ENCODE results near the gene RAMAC.

- TF ChIP-seq CTCF (IDR thresholded peaks at IDR 0.05; ENCODE audit: poor library complexity, severe bottlenecking) (no peak), RAD21 (conservative IDR thresholded peaks at IDR 0.05) (no peak), POLR2AphosphoS5 (IDR thresholded peaks at IDR 0.05) (no peak), REST (IDR thresholded peaks at IDR 0.05; ENCODE audit: borderline replicate concordance) (no peak), MXI1 (conservative IDR thresholded peaks at IDR 0.05; ENCODE audit: poor library complexity, severe bottlenecking) (no peak), EZH2 (IDR thresholded peaks at IDR 0.05; ENCODE audit: borderline replicate concordance, insufficient read depth, low read length, poor library complexity, severe bottlenecking) (no peak), TAF1 (IDR thresholded peaks at IDR 0.05; ENCODE audit: low read depth) (no peak), EP300 (conservative IDR thresholded peaks at IDR 0.05; ENCODE audit: poor library complexity, severe bottlenecking) (no peak), SMC3 (conservative IDR thresholded peaks at IDR 0.05; ENCODE audit: poor library complexity) (no peak)
These were observed 35.2 kb upstream of the RAMAC start for GRCh38 chr15:82950746-82951370.
